DND-41 (cell line): Measurements from ENCODE around the gene RPS3A.

Experiments used
- ATAC-seq: fragments of 200-7000 bp; cut with Tn5 transposase; 3 replicates; pipeline ENCODE4 v1.9.1; 2021; ENCODE audit warnings: low read depth; ENCODE audit not compliant: insufficient read depth
- DNase-seq: peaks from one replicate; pipeline ENCODE4 v3.0.0-alpha.2; 2020
- H2AFZ ChIP-seq: 2 replicates; pipeline ENCODE4 v1.6.0; 2012; ENCODE audit warnings: low read depth, low read length
- H3K27ac ChIP-seq: 2 replicates; pipeline ENCODE4 v1.5.1; 2012; ENCODE audit warnings: low read length, inconsistent platforms
- H3K27me3 ChIP-seq: fragments of 200-600 bp; sonication (generic); 2 replicates; pipeline ENCODE4 v1.6.0; 2012; ENCODE audit warnings: low read length, mild to moderate bottlenecking, inconsistent platforms; ENCODE audit not compliant: insufficient read depth, poor library complexity
- H3K36me3 ChIP-seq: 2 replicates; pipeline ENCODE4 v1.5.1; 2012; ENCODE audit warnings: low read length, inconsistent platforms; ENCODE audit not compliant: insufficient read depth
- H3K4me1 ChIP-seq: 2 replicates; pipeline ENCODE4 v1.5.1; 2012; ENCODE audit warnings: mild to moderate bottlenecking, low read length; ENCODE audit not compliant: insufficient read depth
- H3K4me2 ChIP-seq: 2 replicates; pipeline ENCODE4 v1.6.0; 2012; ENCODE audit warnings: mild to moderate bottlenecking, moderate library complexity, low read length, inconsistent platforms; ENCODE audit not compliant: insufficient read depth
- H3K4me3 ChIP-seq, 2 experiments: fragments of 200-600 bp in 1 of 2; shearing (Covaris generic) in 1 of 2; 2 replicates each; pipeline ENCODE4 v1.5.1; 2012 to 2016; ENCODE audit warnings: inconsistent platforms in 2 of 2, low read length in 2 of 2, mild to moderate bottlenecking in 2 of 2, low read depth in 1 of 2, moderate library complexity in 1 of 2
- H3K79me2 ChIP-seq: 2 replicates; pipeline ENCODE4 v1.6.0; 2012; ENCODE audit warnings: low read length, inconsistent platforms; ENCODE audit not compliant: insufficient read depth
- H3K9ac ChIP-seq: 2 replicates; pipeline ENCODE4 v1.6.0; 2012; ENCODE audit warnings: low read depth, mild to moderate bottlenecking, inconsistent platforms, low read length, moderate library complexity
- H3K9me3 ChIP-seq: 2 replicates; pipeline ENCODE4 v1.5.1; 2012; ENCODE audit warnings: low read length, moderate library complexity, mild to moderate bottlenecking, inconsistent platforms; ENCODE audit not compliant: insufficient read depth, severe bottlenecking
- H4K20me1 ChIP-seq: 2 replicates; pipeline ENCODE4 v1.6.0; 2012; ENCODE audit warnings: low read length; ENCODE audit not compliant: insufficient read depth
- CTCF ChIP-seq: IDR thresholded peaks from 2 replicates; pipeline ENCODE4 v1.5.1; 2012; ENCODE audit warnings: borderline replicate concordance, low read length, moderate library complexity, mild to moderate bottlenecking; ENCODE audit not compliant: poor library complexity, severe bottlenecking; ENCODE audit errors: extremely low read depth
- EZH2 ChIP-seq: IDR thresholded peaks from 3 replicates; pipeline ENCODE4 v1.6.1; 2012; ENCODE audit warnings: borderline replicate concordance, low read depth, mild to moderate bottlenecking, moderate library complexity, low read length, inconsistent platforms; ENCODE audit not compliant: severe bottlenecking

The RPS3A gene

GRCh38 chr4:151139814-151140213, 40.4 kb downstream of the RPS3A start:
- H2AFZ ChIP-seq, result no peak overlapping the region
- no peak for DNase-seq
- H4K20me1 ChIP-seq, result no peaks in the 10 kb centered on the region
- H3K4me2 ChIP-seq, result no peak overlapping the region
- no peaks in the 10 kb centered on the region for H3K36me3 ChIP-seq
- no peaks in the 10 kb centered on the region for H3K27me3 ChIP-seq
- H3K9me3 ChIP-seq, result no peaks in the 10 kb centered on the region
- no peaks in the 10 kb centered on the region for H3K4me1 ChIP-seq
- no peak for ATAC-seq
- TF ChIP-seq CTCF (no peak), EZH2 (no peak)
- no peaks in the 10 kb centered on the region for H3K79me2 ChIP-seq
- no peak overlapping the region for H3K4me3 ChIP-seq
- H3K9ac ChIP-seq, result no peak overlapping the region
- no peak overlapping the region for H3K27ac ChIP-seq

- no peak overlapping the region for H3K4me3 ChIP-seq
- no peak overlapping the region for H3K4me2 ChIP-seq
- no peak overlapping the region for H3K9ac ChIP-seq
- DNase-seq, result no peak
- H3K27ac ChIP-seq, result no peak overlapping the region
- no peaks in the 10 kb centered on the region for H3K27me3 ChIP-seq
- H3K36me3 ChIP-seq, result no peaks in the 10 kb centered on the region
- no peaks in the 10 kb centered on the region for H4K20me1 ChIP-seq
- no peak overlapping the region for H2AFZ ChIP-seq
- no peak for ATAC-seq
- H3K4me1 ChIP-seq, result no peaks in the 10 kb centered on the region
- H3K79me2 ChIP-seq, result no peaks in the 10 kb centered on the region
- H3K9me3 ChIP-seq, result no peaks in the 10 kb centered on the region
- TF ChIP-seq CTCF, result no peak
- no peak for TF ChIP-seq EZH2
Measured at GRCh38 chr4:151142758-151143157, 43.3 kb downstream of the RPS3A start.

GRCh38 chr4:151143162-151143561, 43.7 kb downstream of the RPS3A start:
- no peak overlapping the region for H2AFZ ChIP-seq
- H3K4me1 ChIP-seq, result no peaks in the 10 kb centered on the region
- no peak overlapping the region for H3K27ac ChIP-seq
- ATAC-seq (no peak), DNase-seq (no peak)
- H3K27me3 ChIP-seq, result no peaks in the 10 kb centered on the region
- H3K4me3 ChIP-seq, result no peak overlapping the region
- no peaks in the 10 kb centered on the region for H3K36me3 ChIP-seq
- H3K9ac ChIP-seq, result no peak overlapping the region
- no peak overlapping the region for H3K4me2 ChIP-seq
- no peaks in the 10 kb centered on the region for H3K9me3 ChIP-seq
- no peaks in the 10 kb centered on the region for H3K79me2 ChIP-seq
- TF ChIP-seq CTCF (no peak), EZH2 (no peak)
- no peaks in the 10 kb centered on the region for H4K20me1 ChIP-seq

- no peak for ATAC-seq
- H3K36me3 ChIP-seq, result no peaks in the 10 kb centered on the region
Measured at GRCh38 chr4:151143811-151144210, 44.4 kb downstream of the RPS3A start.

More at GRCh38 chr4:151143811-151144210, 44.4 kb downstream of the RPS3A start:
- no peaks in the 10 kb centered on the region for H4K20me1 ChIP-seq
- H3K4me1 ChIP-seq, result no peaks in the 10 kb centered on the region
- no peaks in the 10 kb centered on the region for H3K79me2 ChIP-seq
- no peak overlapping the region for H3K9ac ChIP-seq
- no peaks in the 10 kb centered on the region for H3K9me3 ChIP-seq
- no peaks in the 10 kb centered on the region for H3K27me3 ChIP-seq
- no peak overlapping the region for H3K4me3 ChIP-seq
- H2AFZ ChIP-seq, result no peak overlapping the region
- no peak overlapping the region for H3K4me2 ChIP-seq
- DNase-seq, result no peak
- no peak overlapping the region for H3K27ac ChIP-seq
- no peak for TF ChIP-seq CTCF
- no peak for TF ChIP-seq EZH2
